Fibroblast of the aortic adventitia (primary cell): ENCODE measurements around the gene TMCC2. TPM values are rescaled to one million over a fixed set of nuclear protein-coding genes. Genes with fewer than 3 reads are reported as not detected.
"Not testable (repeated sequence)": the region's sequence is repeated elsewhere in the genome, so short reads cannot be mapped to it uniquely, and the experiment has no call there.

Experiments
- DNase-seq: peaks from one replicate; pipeline ENCODE4 v3.0.0-alpha.2; 2010; ENCODE audit warnings: low read depth
- H3K4me3 ChIP-seq: 2 replicates; pipeline ENCODE4 v1.5.1; 2011; ENCODE audit warnings: low read depth, mild to moderate bottlenecking, control low read depth, low read length, moderate library complexity
- total RNA-seq: library from RNA; depleted of rRNA; stranded (reverse); fragments of >200 nt; gene quantifications from 2 replicates; pipeline ENCODE4 v1.2.3, GENCODE V29; 2012; ENCODE audit warnings: low replicate concordance
- TF ChIP-seq, protein P1 (sequence below): IDR thresholded peaks from 2 replicates; pipeline ENCODE4 v1.5.1; 2011; ENCODE audit warnings: mild to moderate bottlenecking, low read length, control low read depth, inconsistent platforms; ENCODE audit not compliant: insufficient read depth

TMCC2 gene
- total RNA-seq, 1 donor, result 2.5 TPM

DNA sequence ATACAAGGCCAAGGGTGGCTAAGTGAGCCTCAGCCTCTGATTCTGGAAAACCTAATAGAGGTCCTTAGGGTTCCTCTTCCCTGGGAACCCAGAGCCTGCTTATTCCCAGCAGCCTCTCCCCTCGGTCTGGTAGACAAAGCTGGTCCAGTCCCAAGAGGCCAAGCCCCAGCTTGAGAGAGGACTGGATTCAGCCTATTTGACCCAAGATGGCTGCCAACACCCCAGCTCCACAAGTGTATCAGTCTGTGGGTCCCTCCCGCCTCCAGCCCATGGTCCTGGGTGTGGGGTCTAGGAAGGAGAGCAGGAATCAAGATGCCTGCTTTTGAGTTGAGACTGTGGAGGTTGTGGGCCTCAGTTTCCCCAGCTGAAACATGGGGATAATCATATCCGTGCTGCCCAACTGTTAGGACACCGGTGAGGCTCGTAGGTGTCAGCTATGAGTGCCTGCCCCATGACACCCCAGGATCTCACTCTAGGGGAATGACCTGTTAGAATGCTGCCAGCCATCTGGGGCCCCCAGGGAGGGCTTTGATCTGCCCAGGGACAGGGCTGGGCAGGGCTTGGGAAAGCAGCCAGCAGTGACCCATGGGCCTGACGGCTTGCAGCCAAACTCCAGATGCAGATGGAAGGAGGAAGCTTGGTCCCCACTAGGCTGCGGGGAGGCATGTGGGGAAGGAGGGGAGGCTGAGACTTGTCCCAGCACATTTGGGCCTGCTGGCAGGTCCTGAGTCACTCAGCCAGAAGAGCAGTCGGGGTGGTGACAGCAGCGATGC is 48.4 kb downstream of the TMCC2 start:
- DNase-seq, result no peak
- TF ChIP-seq, protein P1, sequence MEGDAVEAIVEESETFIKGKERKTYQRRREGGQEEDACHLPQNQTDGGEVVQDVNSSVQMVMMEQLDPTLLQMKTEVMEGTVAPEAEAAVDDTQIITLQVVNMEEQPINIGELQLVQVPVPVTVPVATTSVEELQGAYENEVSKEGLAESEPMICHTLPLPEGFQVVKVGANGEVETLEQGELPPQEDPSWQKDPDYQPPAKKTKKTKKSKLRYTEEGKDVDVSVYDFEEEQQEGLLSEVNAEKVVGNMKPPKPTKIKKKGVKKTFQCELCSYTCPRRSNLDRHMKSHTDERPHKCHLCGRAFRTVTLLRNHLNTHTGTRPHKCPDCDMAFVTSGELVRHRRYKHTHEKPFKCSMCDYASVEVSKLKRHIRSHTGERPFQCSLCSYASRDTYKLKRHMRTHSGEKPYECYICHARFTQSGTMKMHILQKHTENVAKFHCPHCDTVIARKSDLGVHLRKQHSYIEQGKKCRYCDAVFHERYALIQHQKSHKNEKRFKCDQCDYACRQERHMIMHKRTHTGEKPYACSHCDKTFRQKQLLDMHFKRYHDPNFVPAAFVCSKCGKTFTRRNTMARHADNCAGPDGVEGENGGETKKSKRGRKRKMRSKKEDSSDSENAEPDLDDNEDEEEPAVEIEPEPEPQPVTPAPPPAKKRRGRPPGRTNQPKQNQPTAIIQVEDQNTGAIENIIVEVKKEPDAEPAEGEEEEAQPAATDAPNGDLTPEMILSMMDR, result no peak
- H3K4me3 ChIP-seq, result no peak overlapping the region

DNA sequence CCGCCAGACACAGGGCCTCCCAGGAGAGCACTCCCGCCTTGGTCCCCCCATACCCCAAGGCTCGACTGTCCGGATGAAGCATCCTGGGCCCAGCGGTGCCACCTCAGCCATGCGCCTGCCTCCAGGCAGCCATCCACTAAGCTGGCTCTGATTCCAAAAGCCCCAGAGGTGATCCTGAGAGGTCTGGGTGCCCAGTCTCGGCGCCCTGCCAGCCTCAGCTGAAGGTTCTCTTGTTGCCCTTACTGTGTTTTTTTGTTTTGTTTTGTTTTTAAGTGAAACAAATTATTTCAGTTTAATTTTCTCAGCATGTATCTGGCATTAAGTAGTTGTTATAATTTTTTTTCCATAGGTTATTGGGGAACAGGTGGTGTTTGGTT is 48.9 kb downstream of the TMCC2 start:
- TF ChIP-seq, protein P1, result no peak
- no peak overlapping the region for H3K4me3 ChIP-seq
- no peak for DNase-seq

DNA sequence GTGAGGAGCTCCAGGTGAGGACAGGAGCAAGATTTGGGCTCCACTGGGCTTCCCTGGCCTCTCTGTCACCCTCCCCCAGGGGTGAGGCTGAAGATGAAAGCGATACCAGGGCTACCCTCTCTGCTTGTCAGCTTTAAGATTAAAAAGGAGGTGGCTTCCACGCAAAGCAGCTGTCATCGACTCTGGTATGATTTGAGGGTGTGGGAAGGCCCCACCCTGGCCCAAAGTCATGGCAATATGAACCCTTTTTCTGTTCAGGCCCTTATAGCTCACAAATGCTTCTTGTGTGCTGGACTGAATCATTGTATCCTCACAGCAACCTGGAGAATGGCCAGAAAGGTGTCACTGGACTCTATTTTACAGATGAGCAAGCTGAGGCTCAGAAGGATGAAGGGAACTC is 52.2 kb downstream of the TMCC2 start:
- TF ChIP-seq, protein P1, result no peak
- no peak overlapping the region for H3K4me3 ChIP-seq
- no peak for DNase-seq

DNA sequence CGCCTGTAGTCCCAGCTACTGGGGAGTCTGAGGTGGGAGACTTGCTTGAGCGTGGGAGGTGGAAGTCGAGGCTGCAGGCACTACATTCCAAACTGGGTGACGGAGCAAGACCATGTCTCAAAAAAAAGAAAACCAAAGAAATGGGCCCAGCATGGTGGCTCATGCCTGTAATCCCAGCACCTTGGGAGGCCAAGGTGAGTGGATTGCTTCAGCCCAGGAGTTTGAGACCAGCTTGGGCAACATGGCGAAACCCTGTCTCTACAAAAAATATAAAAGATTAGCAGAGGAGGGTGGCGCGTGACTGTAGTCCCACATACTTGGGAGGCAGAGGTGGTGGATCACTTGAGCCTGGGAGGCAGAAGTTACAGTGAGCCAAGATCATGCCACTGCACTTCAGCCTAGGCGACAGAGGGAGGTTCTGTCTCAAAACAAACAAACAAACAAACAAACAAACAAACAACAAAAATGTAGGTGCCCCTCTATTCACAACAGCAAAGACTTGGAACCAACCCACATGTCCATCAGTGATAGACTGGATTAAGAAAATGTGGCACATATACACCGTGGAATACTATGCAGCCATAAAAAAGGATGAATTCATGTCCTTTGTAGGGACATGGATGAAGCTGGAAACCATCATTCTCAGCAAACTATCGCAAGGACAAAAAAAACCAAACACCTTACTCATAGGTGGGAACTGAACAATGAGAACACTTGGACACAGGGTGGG is 53.1 kb downstream of the TMCC2 start:
- not testable (repeated sequence) for DNase-seq, H3K4me3 ChIP-seq

DNA sequence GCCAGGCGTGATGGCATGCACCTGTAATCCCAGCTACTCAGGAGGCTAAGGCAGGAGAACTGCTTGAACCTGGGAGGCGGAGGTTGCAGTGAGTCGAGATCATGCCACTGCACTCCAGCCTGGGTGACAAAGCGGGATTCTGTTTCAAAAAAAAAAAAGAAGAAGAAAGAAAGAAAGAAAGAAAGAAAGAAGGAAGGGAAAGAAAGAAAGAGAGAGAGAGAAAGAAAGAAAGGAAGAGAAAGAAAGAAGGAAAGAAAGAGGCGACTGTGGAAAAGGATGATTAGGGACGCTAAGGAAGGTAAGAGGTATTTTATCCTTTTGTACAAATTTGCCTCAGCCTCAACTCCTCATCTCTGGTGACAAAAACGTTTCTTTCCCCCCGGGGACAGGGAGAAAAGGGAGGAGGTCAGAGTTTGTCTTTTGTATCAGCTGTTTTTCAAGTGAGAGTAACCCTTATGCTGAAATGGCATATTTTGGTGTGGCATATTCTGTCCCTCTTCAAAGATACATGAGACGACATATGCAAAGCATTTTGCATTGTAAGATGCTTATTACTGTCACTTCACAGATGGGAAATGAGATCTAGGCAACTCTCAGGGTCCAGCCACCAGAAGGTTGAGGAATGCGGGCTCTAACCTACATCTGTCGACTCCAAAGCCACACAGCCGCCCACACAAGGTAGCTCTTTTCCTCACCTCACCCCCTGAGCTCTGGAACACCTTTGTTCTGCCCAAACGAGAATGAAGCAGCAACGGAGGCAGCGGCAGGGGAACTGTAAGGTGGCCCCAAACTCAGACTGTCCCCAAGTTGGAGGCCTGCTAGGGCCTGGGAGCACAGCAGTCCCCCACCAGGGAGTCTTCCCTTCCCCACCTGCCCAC is 55.8 kb downstream of the TMCC2 start:
- TF ChIP-seq, protein P1, result no peak

DNA sequence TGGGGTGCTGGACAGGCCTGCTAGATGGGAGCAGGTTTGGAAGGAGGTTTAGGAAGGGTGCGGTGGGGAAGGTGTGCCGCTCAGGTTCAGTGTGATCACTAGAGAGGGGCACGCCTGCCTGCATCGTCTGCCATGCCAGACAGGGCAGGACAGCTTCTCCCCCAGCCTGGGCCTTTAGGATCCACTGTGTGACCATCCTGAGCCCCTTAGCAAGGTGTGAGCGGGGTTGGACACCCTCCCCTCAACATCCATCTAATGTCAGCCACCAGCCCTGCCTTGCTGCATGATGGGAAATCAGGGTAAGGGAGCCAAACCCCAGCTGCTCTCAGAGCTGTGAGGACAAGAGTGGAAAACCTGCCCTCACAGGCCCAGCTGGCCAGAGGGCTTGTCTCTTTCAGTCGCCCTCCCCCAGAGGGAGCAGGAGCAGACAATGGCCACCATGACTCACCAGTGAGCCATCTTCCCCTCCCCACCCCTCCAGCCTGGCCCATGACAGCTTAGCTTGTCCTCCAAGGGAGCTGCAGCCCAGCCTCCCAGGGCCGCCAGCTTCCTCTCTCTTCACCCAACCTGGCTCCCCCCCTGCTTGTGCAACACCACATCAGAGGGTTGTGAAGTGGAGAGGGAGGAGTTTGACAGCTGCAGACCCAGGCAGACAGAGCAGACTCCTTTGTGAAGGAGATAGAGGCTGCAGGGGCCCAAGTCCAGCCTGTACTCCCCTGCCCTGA is 56.8 kb downstream of the TMCC2 start:
- peak; percentile 95 for DNase-seq
- H3K4me3 ChIP-seq, result no peak overlapping the region
- TF ChIP-seq, protein P1, result peak; percentile 9

More for the DNA sequence above, 55.8 kb downstream of the TMCC2 start:
- DNase-seq, result no peak
- H3K4me3 ChIP-seq, result no peak overlapping the region
